WI38 (cell line): ENCODE data around the gene C10orf90.
"Not testable (repeated sequence)": the region's sequence is repeated elsewhere in the genome, so short reads cannot be mapped to it uniquely, and the experiment has no call there.

Experiments
- H3K4me3 ChIP-seq: 2 replicates; pipeline ENCODE4 v1.5.1; 2011; ENCODE audit warnings: low read depth, mild to moderate bottlenecking, control low read depth, low read length
- CTCF ChIP-seq: IDR thresholded peaks from 2 replicates; pipeline ENCODE4 v1.5.1; 2012; ENCODE audit warnings: low read depth, mild to moderate bottlenecking, control low read depth, low read length

C10orf90 gene

GRCh38 chr10:126387041-126387921, 283.2 kb downstream of the C10orf90 start:
- peak overlapping the region; percentile 53 for H3K4me3 ChIP-seq

GRCh38 chr10:126384269-126384873, 286.1 kb downstream of the C10orf90 start:
- no peak overlapping the region for H3K4me3 ChIP-seq
- no peak for TF ChIP-seq CTCF

More at GRCh38 chr10:126387041-126387921, 283.2 kb downstream of the C10orf90 start:
- peak; percentile 71 for TF ChIP-seq CTCF

- no peak for TF ChIP-seq CTCF
- H3K4me3 ChIP-seq, result no peak overlapping the region
Measured at GRCh38 chr10:126380352-126381076, 290.0 kb downstream of the C10orf90 start.

GRCh38 chr10:126379166-126379565, 291.3 kb downstream of the C10orf90 start:
- not testable (repeated sequence) for H3K4me3 ChIP-seq

- no peak overlapping the region for H3K4me3 ChIP-seq
- TF ChIP-seq CTCF, result no peak
Measured at GRCh38 chr10:126376956-126377355, 293.5 kb downstream of the C10orf90 start.

- no peak overlapping the region for H3K4me3 ChIP-seq
- TF ChIP-seq CTCF, result no peak
Measured at GRCh38 chr10:126375926-126376554, 294.5 kb downstream of the C10orf90 start.

- no peak for TF ChIP-seq CTCF
- no peak overlapping the region for H3K4me3 ChIP-seq
Measured at GRCh38 chr10:126375299-126375698, 295.2 kb downstream of the C10orf90 start.
